ENCODE data around the gene SLC35F3. TPM values are rescaled to one million over a fixed set of nuclear protein-coding genes. Genes with fewer than 3 reads are reported as not detected.

Gene SLC35F3
- total RNA-seq, 1 donor: not detected

- TF ChIP-seq CTCF (IDR thresholded peaks at IDR 0.05; ENCODE audit: extremely low read depth, low read depth, low read length): peak; percentile 86
- Histone ChIP-seq H3K9me3 (ENCODE audit: low read depth, low read length) (no peaks in the 10 kb centered on the region), H4K20me1 (ENCODE audit: insufficient read depth, low read length) (no peaks in the 10 kb centered on the region), H3K4me3 (ENCODE audit: insufficient read depth, low read length) (no peak overlapping the region), H3K4me1 (ENCODE audit: insufficient read depth, low read length) (no peaks in the 10 kb centered on the region), H2AFZ (ENCODE audit: low read length) (no peak overlapping the region), H3K79me2 (ENCODE audit: insufficient read depth, low read length) (no peaks in the 10 kb centered on the region), H3K27ac (ENCODE audit: low read depth, low read length) (no peak overlapping the region), H3K36me3 (ENCODE audit: insufficient read depth, low read length) (no peaks in the 10 kb centered on the region), H3K4me2 (ENCODE audit: insufficient read depth, low read length) (no peak overlapping the region), H3K27me3 (ENCODE audit: insufficient read depth, low read length) (no peaks in the 10 kb centered on the region)
- DNase-seq (ENCODE audit: insufficient read length, low spot score, missing footprints): peak; percentile 88
These were observed 161.4 kb downstream of the SLC35F3 start for GRCh38 chr1:234065794-234066447.

GRCh38 chr1:234067581-234068337 is 163.3 kb downstream of the SLC35F3 start:
- no peak for TF ChIP-seq CTCF (IDR thresholded peaks at IDR 0.05; ENCODE audit: extremely low read depth, low read depth, low read length)
- Histone ChIP-seq H3K9me3 (ENCODE audit: low read depth, low read length) (no peaks in the 10 kb centered on the region), H3K79me2 (ENCODE audit: insufficient read depth, low read length) (no peaks in the 10 kb centered on the region), H4K20me1 (ENCODE audit: insufficient read depth, low read length) (no peaks in the 10 kb centered on the region), H3K4me3 (ENCODE audit: insufficient read depth, low read length) (no peak overlapping the region), H3K27me3 (ENCODE audit: insufficient read depth, low read length) (no peaks in the 10 kb centered on the region), H3K4me1 (ENCODE audit: insufficient read depth, low read length) (no peaks in the 10 kb centered on the region), H3K27ac (ENCODE audit: low read depth, low read length) (no peak overlapping the region), H3K36me3 (ENCODE audit: insufficient read depth, low read length) (no peaks in the 10 kb centered on the region), H3K4me2 (ENCODE audit: insufficient read depth, low read length) (no peak overlapping the region), H2AFZ (ENCODE audit: low read length) (no peak overlapping the region)
- DNase-seq (ENCODE audit: insufficient read length, low spot score, missing footprints): no peak

- no peaks in the 10 kb centered on the region for H4K20me1 ChIP-seq (ENCODE audit: insufficient read depth, low read length)
- no peaks in the 10 kb centered on the region for H3K36me3 ChIP-seq (ENCODE audit: insufficient read depth, low read length)
- peak; percentile 6 for TF ChIP-seq CTCF (IDR thresholded peaks at IDR 0.05; ENCODE audit: extremely low read depth, low read depth, low read length)
- no peak overlapping the region for H3K4me3 ChIP-seq (ENCODE audit: insufficient read depth, low read length)
- no peaks in the 10 kb centered on the region for H3K27me3 ChIP-seq (ENCODE audit: insufficient read depth, low read length)
- no peak for DNase-seq (ENCODE audit: insufficient read length, low spot score, missing footprints)
- H3K4me2 ChIP-seq (ENCODE audit: insufficient read depth, low read length): no peak overlapping the region
- no peak overlapping the region for H2AFZ ChIP-seq (ENCODE audit: low read length)
- no peaks in the 10 kb centered on the region for H3K79me2 ChIP-seq (ENCODE audit: insufficient read depth, low read length)
- no peak overlapping the region for H3K27ac ChIP-seq (ENCODE audit: low read depth, low read length)
- H3K9me3 ChIP-seq (ENCODE audit: low read depth, low read length): no peaks in the 10 kb centered on the region
- H3K4me1 ChIP-seq (ENCODE audit: insufficient read depth, low read length): no peaks in the 10 kb centered on the region
These were observed 165.3 kb downstream of the SLC35F3 start for GRCh38 chr1:234069760-234070159.

- H3K36me3 ChIP-seq (ENCODE audit: insufficient read depth, low read length): no peaks in the 10 kb centered on the region
These were observed 168.3 kb downstream of the SLC35F3 start for GRCh38 chr1:234072793-234073192.

More at GRCh38 chr1:234072793-234073192, 168.3 kb downstream of the SLC35F3 start:
- no peaks in the 10 kb centered on the region for H3K9me3 ChIP-seq (ENCODE audit: low read depth, low read length)
- no peaks in the 10 kb centered on the region for H3K27me3 ChIP-seq (ENCODE audit: insufficient read depth, low read length)
- H3K4me2 ChIP-seq (ENCODE audit: insufficient read depth, low read length): no peak overlapping the region
- no peak for DNase-seq (ENCODE audit: insufficient read length, low spot score, missing footprints)
- H4K20me1 ChIP-seq (ENCODE audit: insufficient read depth, low read length): no peaks in the 10 kb centered on the region
- no peaks in the 10 kb centered on the region for H3K4me1 ChIP-seq (ENCODE audit: insufficient read depth, low read length)
- no peak overlapping the region for H3K4me3 ChIP-seq (ENCODE audit: insufficient read depth, low read length)
- no peak overlapping the region for H3K27ac ChIP-seq (ENCODE audit: low read depth, low read length)
- H3K79me2 ChIP-seq (ENCODE audit: insufficient read depth, low read length): no peaks in the 10 kb centered on the region
- no peak for TF ChIP-seq CTCF (IDR thresholded peaks at IDR 0.05; ENCODE audit: extremely low read depth, low read depth, low read length)
- no peak overlapping the region for H2AFZ ChIP-seq (ENCODE audit: low read length)
